Measurements from ENCODE around the gene UBE2F.
A peak's percentile ranks its signal among the peaks of the same experiment; 100 is the strongest.

Gene UBE2F

GRCh38 chr2:237966565-237967462 lies at the start of gene UBE2F:
UBE2F (plus strand) TSS chr2:237967014; CDS start chr2:237973108, 6,094 bp downstream.
- peak; percentile 97 for DNase-seq

DNA sequence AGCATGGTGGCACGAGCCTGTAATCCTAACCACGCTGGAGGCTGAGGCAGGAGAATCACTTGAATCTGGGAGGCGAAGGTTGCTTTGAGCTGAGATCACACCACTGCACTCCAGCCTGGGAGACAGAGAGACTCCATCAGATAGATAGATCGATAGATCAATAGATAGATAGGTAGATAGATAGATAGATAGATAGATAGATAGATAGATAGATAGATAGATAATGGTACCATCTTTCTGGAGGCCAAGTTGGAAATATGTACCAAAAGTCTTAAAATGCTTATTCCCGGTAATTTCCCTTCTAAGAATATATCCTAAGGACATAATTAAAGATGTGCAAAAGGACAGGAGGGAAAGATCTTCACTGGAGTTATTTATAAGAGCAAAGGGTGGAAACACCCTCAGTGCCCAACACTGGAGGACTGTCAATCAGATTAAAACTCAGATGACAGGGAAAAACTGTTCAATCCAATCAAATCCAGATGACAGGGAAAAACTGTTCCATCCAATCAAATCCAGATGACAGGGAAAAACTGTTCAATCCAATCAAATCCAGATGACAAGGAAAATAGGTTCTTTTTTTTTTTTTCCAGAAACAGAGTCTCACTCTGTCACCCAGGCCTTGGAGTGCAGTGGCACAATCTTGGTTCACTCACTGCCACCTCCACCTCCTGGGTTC lies 49.0 kb upstream of the UBE2F start:
- DNase-seq = no peak

GRCh38 chr2:237919593-237919992 lies 47.2 kb upstream of the UBE2F start:
- DNase-seq = no peak

DNA sequence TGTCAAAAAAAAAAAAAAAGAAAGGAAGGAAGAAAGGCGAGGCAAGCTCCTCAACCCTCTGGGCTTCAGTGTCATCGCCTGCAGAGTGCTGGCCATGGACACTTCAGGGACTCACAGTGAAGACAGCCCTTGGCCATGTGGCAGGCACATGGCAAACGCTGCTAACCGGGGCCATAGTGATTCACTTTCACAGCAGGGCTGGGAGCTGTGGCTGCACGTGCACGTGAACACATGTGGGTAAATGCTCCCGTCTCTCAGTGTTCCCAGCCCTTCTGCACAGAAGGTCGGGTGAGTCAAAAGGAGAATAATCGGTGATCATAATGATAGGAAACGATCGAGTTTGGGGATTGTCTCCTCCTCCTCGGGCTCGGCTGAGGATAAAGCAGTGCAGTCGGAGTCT lies 46.1 kb upstream of the UBE2F start:
- no peak for DNase-seq

GRCh38 chr2:237921967-237922492 lies 44.8 kb upstream of the UBE2F start:
- no peak for DNase-seq

DNA sequence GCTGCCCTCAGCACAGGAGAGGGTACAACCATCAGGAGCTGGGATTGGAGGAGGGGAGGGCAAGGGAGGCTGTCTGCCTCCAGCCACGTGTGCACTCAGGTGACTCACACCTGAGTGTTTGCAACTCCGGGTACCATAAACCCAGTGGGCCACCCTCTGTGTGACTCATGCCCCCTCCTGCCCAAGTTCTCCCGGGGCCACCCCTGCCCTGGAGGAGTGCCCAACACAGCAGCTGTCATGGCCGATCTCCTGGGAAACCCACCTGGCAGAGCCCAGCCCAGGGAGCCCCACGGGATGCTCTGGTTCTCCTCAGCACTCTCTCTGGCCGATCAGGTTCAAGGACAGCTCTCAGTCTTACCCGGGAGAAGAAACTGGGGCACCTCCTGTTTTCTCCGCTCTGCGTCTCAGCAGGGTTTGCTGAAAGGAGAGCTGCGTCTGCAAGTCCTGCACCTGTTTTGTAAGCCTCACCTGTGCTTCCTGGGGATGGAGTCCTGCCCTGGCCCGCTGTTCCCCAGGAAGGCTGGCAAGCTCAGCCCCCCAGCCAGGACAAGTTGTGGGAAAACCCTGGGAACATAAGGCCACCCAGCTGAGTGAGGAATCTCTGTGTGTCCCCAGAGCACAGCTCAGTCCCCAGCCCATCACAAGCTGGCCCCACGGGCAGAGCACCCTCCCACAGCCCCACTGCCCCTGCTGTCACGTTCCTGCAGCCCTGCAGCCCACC lies 44.0 kb upstream of the UBE2F start:
- DNase-seq = no peak

DNA sequence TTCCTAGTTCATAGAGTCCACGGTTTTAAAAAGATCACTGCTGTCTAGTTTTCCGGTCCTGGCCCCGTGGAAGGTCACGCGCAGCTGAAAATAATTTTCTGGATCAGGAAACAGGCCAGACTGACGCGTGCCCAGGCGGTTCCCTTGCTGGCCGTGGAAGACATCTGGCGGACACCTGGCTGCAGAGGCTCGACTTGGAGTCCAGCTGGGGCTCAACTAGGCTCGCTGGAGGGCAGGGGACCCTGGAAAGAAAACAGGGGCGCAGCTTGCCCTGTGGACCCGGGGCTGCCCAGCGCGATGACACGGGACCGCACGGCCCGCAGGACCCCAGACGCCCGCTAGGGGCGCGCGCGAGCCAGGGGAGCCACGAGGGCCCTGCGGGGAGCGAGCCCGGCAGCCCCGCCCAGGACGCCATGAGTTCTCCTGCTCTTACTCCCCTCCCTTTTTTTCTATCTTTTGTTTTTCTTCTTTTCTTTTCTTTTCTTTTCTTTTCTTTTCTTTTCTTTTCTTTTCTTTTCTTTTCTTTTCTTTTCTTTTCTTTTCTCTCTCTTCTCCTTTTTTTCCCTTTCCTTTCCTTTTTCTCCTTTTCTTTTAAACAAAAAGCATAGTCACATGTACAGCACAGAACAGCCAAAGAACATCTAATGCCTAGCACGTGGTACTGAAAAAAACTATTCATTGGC lies 43.2 kb upstream of the UBE2F start:
- DNase-seq = peak; percentile 79

DNA sequence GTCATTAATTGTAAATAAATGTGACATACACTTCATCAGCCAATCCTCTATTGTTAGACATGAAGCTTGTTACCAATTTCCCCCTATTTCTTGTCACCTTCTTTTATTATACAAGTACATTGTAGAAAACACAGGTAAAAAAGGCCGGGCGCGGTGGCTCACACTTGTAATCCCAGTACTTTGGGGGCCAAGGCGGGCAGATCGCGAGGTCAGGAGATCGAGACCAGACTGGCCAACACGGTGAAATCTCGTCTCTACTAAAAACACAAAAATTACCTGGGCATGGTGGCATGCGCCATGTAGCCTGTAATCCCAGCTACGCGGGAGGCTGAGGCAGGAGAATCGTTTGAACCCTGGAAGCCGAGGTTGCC lies 42.7 kb upstream of the UBE2F start:
- DNase-seq = no peak

- DNase-seq = no peak
These were observed 39.7 kb upstream of the UBE2F start for GRCh38 chr2:237927135-237927534.

- no peak for DNase-seq
These were observed 38.8 kb upstream of the UBE2F start for GRCh38 chr2:237927986-237928385.

DNA sequence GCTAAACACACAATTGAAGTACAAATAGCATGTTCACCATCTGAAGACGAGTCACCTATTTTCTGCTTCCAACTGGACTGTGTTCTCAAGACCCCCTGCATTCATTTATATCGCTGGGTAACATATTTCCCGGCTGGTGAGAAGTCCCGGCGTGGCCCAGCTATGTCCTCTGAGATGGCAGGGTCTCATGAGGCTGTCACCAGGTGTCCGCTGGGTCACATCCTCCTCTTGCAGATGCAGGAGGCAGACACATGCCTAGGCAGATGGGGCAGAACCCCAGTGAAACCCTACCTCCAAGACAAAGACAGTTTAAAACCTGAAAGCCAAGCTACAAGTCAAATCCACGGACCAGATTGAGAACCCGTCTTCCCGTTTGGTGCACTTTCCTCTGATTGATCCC lies 36.8 kb upstream of the UBE2F start:
- DNase-seq = no peak

DNA sequence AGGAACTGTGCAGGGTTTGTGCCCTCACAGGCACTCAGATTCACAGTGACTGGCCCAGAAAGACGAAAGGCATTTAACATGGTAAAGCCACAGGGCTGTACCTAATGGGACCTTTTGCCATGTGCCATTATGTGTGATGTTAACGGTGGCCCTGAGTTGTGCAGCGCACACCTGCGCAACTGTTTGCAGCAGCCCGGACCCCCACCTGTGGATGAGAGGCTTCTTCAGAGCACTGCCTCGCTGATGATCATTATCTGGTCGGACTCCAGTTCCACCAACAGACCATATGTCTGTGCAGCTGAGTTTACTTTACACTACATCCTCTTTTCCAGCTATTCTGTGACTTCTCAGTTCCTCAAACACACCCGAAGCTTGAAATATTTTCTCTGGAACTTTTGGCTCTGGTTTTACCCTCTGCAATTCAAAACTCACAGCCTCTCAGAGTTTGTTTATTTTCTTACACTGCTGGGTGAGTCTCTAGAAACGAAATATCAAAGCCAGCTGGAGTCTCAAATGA lies 35.6 kb upstream of the UBE2F start:
- no peak for DNase-seq

DNA sequence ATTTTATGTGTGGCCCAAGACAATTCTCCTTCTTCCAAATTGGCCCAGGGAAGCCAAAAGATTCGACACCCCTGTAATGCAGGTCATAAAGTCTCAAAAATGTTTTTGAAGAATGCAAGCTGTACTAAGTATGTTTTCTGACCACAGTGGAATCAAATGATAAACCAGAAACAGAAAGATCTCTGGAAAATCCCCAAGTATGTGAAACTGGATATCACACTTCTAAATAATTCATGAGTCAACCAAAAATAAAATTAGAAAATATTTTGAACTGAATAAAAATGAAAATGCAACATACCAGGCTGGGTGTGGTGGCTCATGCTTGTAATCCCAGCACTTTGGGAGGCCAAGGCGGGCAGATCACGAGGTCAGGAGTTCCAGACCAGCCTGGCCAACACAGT lies 34.1 kb upstream of the UBE2F start:
- DNase-seq = peak; percentile 12

GRCh38 chr2:237934186-237934585 lies 32.6 kb upstream of the UBE2F start:
- no peak for DNase-seq

- DNase-seq = no peak
These were observed 30.9 kb upstream of the UBE2F start for GRCh38 chr2:237935740-237936452.

DNA sequence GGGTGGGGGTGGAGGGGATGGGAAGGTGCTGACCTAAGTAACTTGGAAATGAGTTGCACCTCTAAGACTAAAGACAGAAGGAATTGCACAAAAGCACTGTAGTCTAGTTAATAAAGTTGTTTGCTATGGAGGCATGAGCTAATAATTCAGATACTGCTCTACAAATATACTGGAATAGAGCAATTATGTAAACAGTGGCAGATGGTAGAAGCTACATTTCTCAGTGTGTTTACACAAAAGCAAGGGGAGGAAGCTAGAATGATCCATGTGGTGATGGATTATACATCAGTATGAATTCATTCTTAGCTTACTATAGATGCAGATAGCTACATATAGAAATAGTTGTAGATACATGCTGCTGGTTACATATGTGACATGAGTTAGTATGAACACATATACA lies 27.6 kb upstream of the UBE2F start:
- no peak for DNase-seq

GRCh38 chr2:237940828-237941227 lies 26.0 kb upstream of the UBE2F start:
- DNase-seq = no peak

- no peak for DNase-seq
These were observed 25.6 kb upstream of the UBE2F start for GRCh38 chr2:237941239-237941638.

- DNase-seq = no peak
These were observed 24.3 kb upstream of the UBE2F start for GRCh38 chr2:237942513-237942899.

DNA sequence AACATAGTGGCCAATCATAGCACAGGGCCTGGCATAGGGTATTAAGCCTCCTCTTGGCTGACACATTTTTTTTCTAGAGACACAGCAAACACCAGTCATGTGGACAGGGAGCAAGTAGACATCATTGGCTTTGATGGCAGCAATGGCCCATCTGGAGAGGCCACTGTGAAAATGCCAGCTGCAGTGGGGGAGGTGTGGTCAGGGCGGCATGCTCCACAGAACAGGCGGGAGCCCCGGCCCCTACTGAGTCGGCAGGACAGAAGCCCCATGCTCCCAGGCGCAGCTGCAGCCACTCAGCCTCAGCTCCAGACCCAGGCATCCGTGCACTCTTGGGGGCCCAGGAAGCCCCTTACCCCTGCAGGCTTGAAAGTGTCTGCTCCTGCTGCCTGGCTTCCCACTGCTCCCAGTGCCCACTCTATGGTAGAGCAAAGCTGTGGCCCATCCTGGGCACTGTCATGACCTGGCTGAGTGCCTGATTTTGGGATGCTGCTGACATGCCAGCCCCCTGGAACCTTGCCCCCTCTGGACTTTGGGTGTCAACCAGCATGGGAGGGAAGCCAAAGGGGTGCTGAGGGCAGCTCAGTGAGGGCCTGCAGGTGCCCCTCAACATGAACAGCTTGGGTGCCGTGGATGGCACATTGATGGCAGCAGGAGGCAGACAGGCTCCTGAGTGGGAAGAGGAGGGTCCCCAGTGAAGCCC lies 23.3 kb upstream of the UBE2F start:
- no peak for DNase-seq

DNA sequence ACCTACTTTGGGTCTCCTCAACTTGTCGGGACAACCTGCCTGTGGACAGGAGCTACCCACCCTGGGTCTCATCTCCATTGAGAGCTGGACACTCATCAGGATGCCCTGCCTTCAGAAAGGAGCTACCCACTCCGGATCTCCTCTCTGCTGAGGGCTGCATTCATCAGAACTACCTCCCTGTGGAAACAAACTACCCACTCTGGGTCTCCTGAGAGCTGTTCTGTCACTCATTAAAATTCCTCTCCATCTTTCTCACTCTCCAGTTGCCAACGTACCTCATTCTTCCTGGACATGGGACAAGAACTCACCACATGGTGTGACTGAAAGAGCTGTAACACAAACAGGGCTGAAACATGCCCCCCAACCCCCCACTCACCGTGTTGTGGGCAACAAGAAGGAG lies 22.5 kb upstream of the UBE2F start:
- DNase-seq = no peak

All from activated CD4-positive, alpha-beta T cell treated with anti-CD3 and anti-CD28 coated beads, Interleukin-2, amount 50 U/mL, for 16 hours (primary cell).